Spinal cord (tissue), 10 donors: ENCODE data around the gene ARID3C. TPM values are rescaled to one million over a fixed set of nuclear protein-coding genes. Genes with fewer than 3 reads are reported as not detected.

ENCODE experiments used
- DNase-seq, 6 donors: peaks; one replicate each; pipeline versions ENCODE4 v3.0.0 to v3.0.0-alpha.2; 2013 to 2015; ENCODE audit warnings: low spot score in 6 of 6, low read depth in 4 of 6
- H3K27ac ChIP-seq: one replicate; pipeline ENCODE4 v1.5.1; 2013; ENCODE audit warnings: low read depth, low read length, control low read depth
- H3K27me3 ChIP-seq: one replicate; pipeline ENCODE4 v1.6.1; 2013; ENCODE audit warnings: low read length; ENCODE audit not compliant: control insufficient read depth, insufficient read depth
- H3K36me3 ChIP-seq: one replicate; pipeline ENCODE4 v1.6.1; 2013; ENCODE audit warnings: low read length; ENCODE audit not compliant: control insufficient read depth, insufficient read depth
- H3K4me1 ChIP-seq: one replicate; pipeline ENCODE4 v1.6.1; 2013; ENCODE audit warnings: low read length; ENCODE audit not compliant: control insufficient read depth, insufficient read depth
- H3K4me3 ChIP-seq: one replicate; pipeline ENCODE4 v1.5.1; 2013; ENCODE audit warnings: low read depth, low read length, control low read depth
- H3K9me3 ChIP-seq: one replicate; pipeline ENCODE4 v1.6.1; 2013; ENCODE audit warnings: low read length; ENCODE audit not compliant: control insufficient read depth, insufficient read depth
- WGBS: methylation state at CpG from one replicate; pipeline ENCODE4 v1.1.5; 2013; ENCODE audit warnings: missing lambda C conversion rate; ENCODE audit not compliant: insufficient coverage; 5-methylcytosine and 5-hydroxymethylcytosine counted together
- polyA plus RNA-seq, 2 donors: library from polyadenylated mRNA; unstranded; fragments of 120-200 nt; gene quantifications; one replicate each; pipeline ENCODE4 v1.2.1, GENCODE V29; 2013; ENCODE audit not compliant: insufficient read length in 2 of 2
- small RNA-seq: library from RNA; depleted of rRNA; stranded (forward); fragments of <200 nt; gene quantifications from one replicate; pipeline ENCODE3, GENCODE V24; 2014; ENCODE audit warnings: low replicate concordance
- total RNA-seq, 2 donors: library from RNA; depleted of rRNA in 1 of 2; stranded (reverse); fragments of 120-200 nt in 1 of 2; fragments of >200 nt in 1 of 2; gene quantifications; one replicate each; pipeline versions ENCODE4 v1.2.3 to v1.2.4, GENCODE V29; 2013 to 2014
- donor health status: healthy.

ARID3C gene
- total and polyA plus RNA-seq, 4 donors: 0.33 to 1.1 (median 0.63) TPM

DNA sequence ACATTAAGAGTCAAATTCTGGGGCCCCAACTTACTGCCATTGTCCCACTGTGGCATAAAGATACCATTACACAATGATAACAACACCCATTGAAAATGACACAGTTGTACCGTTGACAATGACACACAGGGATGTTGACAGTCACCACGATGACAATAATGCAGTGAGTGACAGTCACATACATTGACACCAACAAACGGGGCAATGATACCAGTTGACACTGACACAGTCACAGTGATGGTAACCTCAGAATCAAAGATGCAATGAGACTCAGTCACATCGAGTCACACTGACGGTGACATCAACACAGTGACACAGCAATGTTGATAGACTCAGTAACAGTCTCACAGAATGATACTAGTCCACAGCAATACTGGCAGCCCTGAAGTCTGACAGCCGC, 56.2 kb downstream of the ARID3C start:
- Histone ChIP-seq H3K36me3 (peaks cover 45% of the 10 kb centered on the region), H3K9me3 (no peaks in the 10 kb centered on the region), H3K27me3 (no peaks in the 10 kb centered on the region), H3K4me1 (peaks cover 76% of the 10 kb centered on the region), H3K27ac (peak overlapping the region; percentile 25), H3K4me3 (no peak overlapping the region)
- WGBS: 75% methylated on average over 5 of the region's 6 CpGs
- DNase-seq: no peak

DNA sequence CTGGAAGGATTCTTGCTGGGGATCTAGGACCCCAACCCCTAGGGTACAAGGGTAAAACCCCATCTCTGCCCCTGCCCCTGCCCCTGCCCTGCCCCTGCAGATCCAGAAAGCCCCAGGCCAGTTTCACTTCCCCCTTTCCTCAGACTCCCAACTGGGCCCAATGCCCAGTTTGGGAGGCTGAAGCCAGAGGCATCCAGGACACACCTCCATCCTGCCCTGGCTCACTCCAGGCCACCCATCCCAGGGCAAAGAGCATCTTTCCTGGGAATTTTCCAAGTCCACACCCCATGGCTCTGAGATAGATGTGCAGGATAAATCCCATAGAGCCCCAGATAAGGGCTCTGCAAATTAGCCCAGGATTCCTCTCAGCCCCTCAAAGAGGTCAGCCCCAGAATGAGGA, 56.8 kb downstream of the ARID3C start:
- Histone ChIP-seq H3K27me3 (no peaks in the 10 kb centered on the region), H3K36me3 (peaks cover 48% of the 10 kb centered on the region), H3K4me3 (no peak overlapping the region), H3K9me3 (no peaks in the 10 kb centered on the region), H3K4me1 (peaks cover 70% of the 10 kb centered on the region), H3K27ac (peak overlapping the region; percentile 25)
- no peak for DNase-seq

DNA sequence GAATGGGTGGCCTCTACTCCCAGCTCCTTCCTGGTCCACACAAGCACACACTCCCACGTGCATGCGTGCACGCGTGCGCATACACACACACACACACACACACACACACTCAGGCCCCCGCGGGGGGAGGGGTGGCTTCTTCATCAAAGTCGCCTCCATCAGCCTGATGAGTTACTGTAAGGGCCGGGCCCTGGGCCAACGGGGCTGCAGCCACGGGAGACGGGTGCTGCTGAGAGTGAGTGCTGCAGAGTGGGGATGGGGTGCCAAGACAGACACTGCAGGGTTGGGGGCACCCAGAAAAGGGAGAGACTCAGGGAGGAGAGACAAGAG, 57.4 kb downstream of the ARID3C start:
- H3K36me3 ChIP-seq: peaks cover 47% of the 10 kb centered on the region
- no peaks in the 10 kb centered on the region for H3K27me3 ChIP-seq
- WGBS: 26% methylated on average over 5 of the region's 12 CpGs
- peak in 2 of 6 donors; percentile 68 to 70 for DNase-seq
- H3K4me3 ChIP-seq: no peak overlapping the region
- peaks cover 66% of the 10 kb centered on the region for H3K4me1 ChIP-seq
- H3K9me3 ChIP-seq: no peaks in the 10 kb centered on the region
- peak overlapping the region; percentile 70 for H3K27ac ChIP-seq

Small RNA genes lying within 50 kb of the gene (small RNA-seq; reads per million reads assigned to genes)
- not detected for gene CCL27

Other genes starting within 250 kb of the ARID3C start
- 10 to 100 TPM; 18.1 to 23.6 TPM for gene FAM219A, start 170.5 kb downstream of the ARID3C start, total RNA-seq
- 10 to 100 TPM; 78.8 to 83.9 TPM for gene FAM219A, start 170.5 kb downstream of the ARID3C start, polyA plus RNA-seq
- gene DNAI1, start 170.3 kb downstream of the ARID3C start, total RNA-seq: 10 to 100 TPM in 1 of 2 donors, 1 to 10 TPM in 1; 3.5 to 24.8 TPM
- 10 to 100 TPM; 10.3 to 10.5 TPM for gene DNAI1, start 170.3 kb downstream of the ARID3C start, polyA plus RNA-seq
- 10 to 100 TPM; 32.7 to 63.9 TPM for gene ENHO, start 106.1 kb downstream of the ARID3C start, total RNA-seq
- 100 to 1,000 TPM; 193 to 219 TPM for gene ENHO, start 106.1 kb downstream of the ARID3C start, polyA plus RNA-seq
- 10 to 100 TPM in 1 of 2 donors, 1 to 10 TPM in 1; 9.6 to 16.1 TPM for gene CNTFR, start 39.3 kb downstream of the ARID3C start, total RNA-seq
- gene CNTFR, start 39.3 kb downstream of the ARID3C start, polyA plus RNA-seq: 100 to 1,000 TPM; 109 to 110 TPM
- 10 to 100 TPM; 10.4 to 29.4 TPM for gene RPP25L, start 17.0 kb downstream of the ARID3C start, total RNA-seq
- 10 to 100 TPM; 18.0 to 18.9 TPM for gene RPP25L, start 17.0 kb downstream of the ARID3C start, polyA plus RNA-seq
- 100 to 1,000 TPM in 1 of 2 donors, 10 to 100 TPM in 1; 90.9 to 119 TPM for gene DCTN3, start 8.6 kb downstream of the ARID3C start, total RNA-seq
- gene DCTN3, start 8.6 kb downstream of the ARID3C start, polyA plus RNA-seq: 100 to 1,000 TPM; 179 to 190 TPM
- 10 to 100 TPM; 27.7 to 45.5 TPM for gene SIGMAR1, start 8.7 kb upstream of the ARID3C start, total RNA-seq
- gene SIGMAR1, start 8.7 kb upstream of the ARID3C start, polyA plus RNA-seq: 10 to 100 TPM; 79.5 to 82.3 TPM
- gene GALT, start 17.6 kb upstream of the ARID3C start, total RNA-seq: 10 to 100 TPM; 31.3 to 72.4 TPM
- gene GALT, start 17.6 kb upstream of the ARID3C start, polyA plus RNA-seq: 10 to 100 TPM; 52.4 to 73.4 TPM
- gene IL11RA, start 23.1 kb upstream of the ARID3C start, total RNA-seq: 10 to 100 TPM; 24.1 to 62.9 TPM
- gene IL11RA, start 23.1 kb upstream of the ARID3C start, polyA plus RNA-seq: 10 to 100 TPM; 42.2 to 69.9 TPM
- gene CCL27, start 33.6 kb upstream of the ARID3C start, total RNA-seq: under 1 TPM in 1 of 2 donors, not detected in 1; 0.66 TPM
- gene CCL27, start 33.6 kb upstream of the ARID3C start, polyA plus RNA-seq: 1 to 10 TPM; 1.0 TPM
- gene CCL19, start 62.2 kb upstream of the ARID3C start, total RNA-seq: not detected
- gene CCL19, start 62.2 kb upstream of the ARID3C start, polyA plus RNA-seq: under 1 TPM in 1 of 2 donors, not detected in 1; 0.27 TPM
- under 1 TPM in 1 of 2 donors, not detected in 1; 0.44 TPM for gene CCL21, start 81.1 kb upstream of the ARID3C start, total RNA-seq
- gene CCL21, start 81.1 kb upstream of the ARID3C start, polyA plus RNA-seq: under 1 TPM in 1 of 2 donors, not detected in 1; 0.18 TPM